Suprapubic skin (tissue), 3 donors: Measurements from ENCODE around the gene FOLR2.

ENCODE experiments used
- CTCF ChIP-seq, 2 donors: fragments of 200-600 bp in 1 of 2; fragments of 450-650 bp in 1 of 2; sonication (generic) in 1 of 2; IDR thresholded peaks; one replicate each; pipeline ENCODE4 v1.5.1; 2016 to 2019; ENCODE audit warnings: antibody characterized with exemption in 2 of 2, mild to moderate bottlenecking in 1 of 2, moderate library complexity in 1 of 2
- POLR2AphosphoS5 ChIP-seq, 3 donors: sonication (generic); formaldehyde crosslinking; IDR thresholded peaks; one replicate each; pipeline ENCODE4 v1.6.1; 2017; ENCODE audit warnings: antibody characterized with exemption in 3 of 3

- TF ChIP-seq CTCF (IDR thresholded peaks at IDR 0.05) = no peak
- TF ChIP-seq POLR2AphosphoS5 (IDR thresholded peaks at IDR 0.05) = no peak
These were observed 18.9 kb downstream of the FOLR2 start for GRCh38 chr11:72235351-72236057.
